ENCODE measurements around the gene RPLP1. TPM values are rescaled to one million over a fixed set of nuclear protein-coding genes. Genes with fewer than 3 reads are reported as not detected.

RPLP1 gene
- total and polyA plus RNA-seq, 2 of the 8 experiments (the other 6 are each of a cell fraction or from before 2014, with no cell fraction given): 2,089 to 4,387 TPM

DNA sequence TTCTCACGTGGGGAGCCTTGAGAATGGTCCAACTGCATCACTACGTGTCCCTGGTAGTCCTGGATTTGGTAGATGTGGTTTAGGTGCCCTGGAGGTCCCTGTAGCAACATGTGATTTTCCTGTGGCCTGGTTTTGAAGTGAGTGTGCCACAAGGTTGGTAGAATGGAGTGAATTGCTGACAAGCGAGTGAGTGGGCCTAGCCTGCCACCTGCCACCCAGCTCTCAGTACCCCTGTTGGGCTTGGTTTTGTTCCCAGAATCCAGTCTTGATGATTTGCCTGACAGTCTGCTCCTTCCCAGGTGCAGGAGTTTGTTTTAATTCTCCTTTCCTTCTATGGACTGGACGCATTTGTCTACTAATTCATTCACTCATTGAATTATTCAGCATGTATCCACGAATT lies 19.4 kb downstream of the RPLP1 start:
- Histone ChIP-seq H3K4me1 (replicated peaks in 1 of 4; ENCODE audit: control insufficient read depth in 3 of 4, insufficient read depth in 4 of 4, low read length in 3 of 4) (no peaks in the 10 kb centered on the region), H2BK5ac (ENCODE audit: low read depth, low read length) (no peak overlapping the region), H3K79me1 (ENCODE audit: low read depth, low read length) (no peaks in the 10 kb centered on the region), H3K14ac (ENCODE audit: insufficient read length) (no peak overlapping the region), H4K20me1 (replicated peaks in 1 of 2; ENCODE audit: control insufficient read depth in 1 of 2, insufficient read depth in 2 of 2, low read length in 2 of 2) (no peaks in the 10 kb centered on the region), H3K27ac (ENCODE audit: low read depth, low read length) (no peak overlapping the region), H2BK12ac (ENCODE audit: low read depth, low read length) (no peak overlapping the region), H4K5ac (ENCODE audit: insufficient read length, low read depth, low read length) (no peak overlapping the region), H2AFZ (ENCODE audit: low read length) (no peak overlapping the region), H2BK20ac (ENCODE audit: low read length) (no peak overlapping the region), H3K56ac (replicated peaks; ENCODE audit: insufficient read length, low read depth, low read length) (no peak overlapping the region), H3K4ac (replicated peaks; ENCODE audit: insufficient read length, low read depth, low read length) (no peak overlapping the region), H3K23ac (ENCODE audit: insufficient read length) (no peak overlapping the region), H2BK120ac (replicated peaks; ENCODE audit: low read depth, low read length) (no peak overlapping the region), H3K23me2 (ENCODE audit: low read depth, low read length) (no peaks in the 10 kb centered on the region), H3K27me3 (replicated peaks in 1 of 4; ENCODE audit: control insufficient read depth in 3 of 4, extremely low read depth in 1 of 4, insufficient read depth in 3 of 4, low read length in 3 of 4) (no peaks in the 10 kb centered on the region), H4K8ac (ENCODE audit: extremely low read depth, insufficient read depth, low read length) (no peak overlapping the region), H3K9me3 (ENCODE audit: insufficient read depth in 2 of 2, low read depth in 1 of 2, low read length in 1 of 2) (no peaks in the 10 kb centered on the region), H4K91ac (replicated peaks; ENCODE audit: insufficient read length, low read length) (no peak overlapping the region), H3K18ac (ENCODE audit: extremely low read depth, low read length) (no peak overlapping the region), H3K79me2 (ENCODE audit: control insufficient read depth in 1 of 2, insufficient read depth in 2 of 2, low read length in 2 of 2) (no peaks in the 10 kb centered on the region), H3K4me3 (ENCODE audit: extremely low read depth in 1 of 4, insufficient read depth in 2 of 4, low read depth in 3 of 4, low read length in 4 of 4) (no peak overlapping the region), H3K36me3 (ENCODE audit: control insufficient read depth in 2 of 4, insufficient read depth in 4 of 4, low read length in 3 of 4) (no peaks in the 10 kb centered on the region), H2BK15ac (ENCODE audit: low read length) (no peak overlapping the region), H3K4me2 (ENCODE audit: insufficient read depth in 1 of 2, low read depth in 2 of 2, low read length in 2 of 2) (no peak overlapping the region), H3K9ac (replicated peaks in 1 of 4; ENCODE audit: extremely low read depth in 1 of 4, low read depth in 3 of 4, low read length in 3 of 4) (no peak overlapping the region), H2AK5ac (ENCODE audit: low read depth, low read length) (no peak overlapping the region)
- WGBS, 2 experiments (ENCODE audit: extremely low coverage in 1 of 2, insufficient coverage in 1 of 2, insufficient read length in 1 of 2, insufficient replicate concordance in 2 of 2, low coverage in 1 of 2, low lambda C conversion rate in 2 of 2, missing lambda C conversion rate in 1 of 2): 88% methylated on average over 5 of the region's 5 CpGs; no CpG with 5 or more reads in 1 of the 2 experiments
- POLR2A ChIA-PET (ENCODE audit: partially characterized antibody): interaction anchor here (13.9 kb wide), 1 partner anchor 18 kb away, joined by 207 read pairs; the partner anchor contains the start of gene RPLP1
- TF ChIP-seq SRF (IDR thresholded peaks at IDR 0.05; ENCODE audit: low read depth, low read length) (no peak), CHD2 (IDR thresholded peaks at IDR 0.05; ENCODE audit: low read length) (no peak), POU5F1 (IDR thresholded peaks at IDR 0.05; ENCODE audit: low read depth, low read length) (no peak), SIX5 (IDR thresholded peaks at IDR 0.05; ENCODE audit: low read depth, low read length) (no peak), GABPA (IDR thresholded peaks at IDR 0.05; ENCODE audit: borderline replicate concordance, insufficient read depth, low read length) (no peak), EP300 (IDR thresholded peaks at IDR 0.05; ENCODE audit: borderline replicate concordance in 1 of 2, low read depth in 2 of 2, low read length in 2 of 2) (no peak), HDAC6 (IDR thresholded peaks at IDR 0.05; ENCODE audit: low read depth, low read length) (no peak), POLR2AphosphoS5 (IDR thresholded peaks at IDR 0.05; ENCODE audit: low read depth, low read length) (no peak), CTBP2 (IDR thresholded peaks at IDR 0.05; ENCODE audit: borderline replicate concordance, insufficient read depth, insufficient read length, low read length) (no peak), KDM4A (IDR thresholded peaks at IDR 0.05; ENCODE audit: low read depth, low read length, severe bottlenecking) (no peak), JUND (IDR thresholded peaks at IDR 0.05; ENCODE audit: low read length) (no peak)
- FAIRE-seq (no peak), DNase-seq (ENCODE audit: low read depth in 1 of 2, low spot score in 2 of 2) (no peak)
- CTCF ChIA-PET (ENCODE audit: partially characterized antibody): interaction anchor here (1.1 kb wide), 1 partner anchor 241 kb away, joined by 3 read pairs; no protein-coding TSS in a partner anchor

All from H1 (cell line).